ENCODE data around the gene RNASE8. TPM values are rescaled to one million over a fixed set of nuclear protein-coding genes. Genes with fewer than 3 reads are reported as not detected.

Gene RNASE8
- total and polyA plus RNA-seq, 2 of the 8 experiments (the other 6 are each of a cell fraction or from before 2014, with no cell fraction given), result not detected

DNA sequence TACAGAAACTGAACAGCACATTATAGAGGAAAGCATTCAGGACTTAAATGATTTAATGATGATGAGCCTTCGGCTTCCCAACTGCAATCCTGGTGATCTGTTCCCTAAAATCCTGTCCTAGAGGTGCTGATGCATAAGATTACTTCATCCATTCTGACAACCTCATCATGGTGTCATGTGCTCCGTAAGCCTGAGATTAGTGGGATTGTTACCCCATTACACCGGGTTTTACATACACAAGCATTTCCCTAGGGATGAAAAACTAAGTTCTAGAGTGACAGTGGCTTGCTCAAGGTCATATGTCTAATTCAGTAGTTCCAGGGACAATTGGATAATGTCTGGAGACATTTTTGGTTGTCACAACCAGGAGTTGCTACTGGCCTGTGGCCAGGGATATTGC is 20.5 kb upstream of the RNASE8 start:
- no peak overlapping the region for H2AK5ac ChIP-seq (ENCODE audit: low read depth, low read length)
- no peaks in the 10 kb centered on the region for H3K36me3 ChIP-seq (ENCODE audit: control insufficient read depth in 2 of 4, insufficient read depth in 4 of 4, low read length in 3 of 4)
- H4K20me1 ChIP-seq (replicated peaks in 1 of 2; ENCODE audit: control insufficient read depth in 1 of 2, insufficient read depth in 2 of 2, low read length in 2 of 2), result no peaks in the 10 kb centered on the region
- CTCF ChIA-PET (ENCODE audit: partially characterized antibody), result interaction anchor here (1.2 to 8.8 kb wide), 3 partner anchors 14 to 66 kb away, joined by 7 to 152 read pairs (median 8); no protein-coding TSS in a partner anchor
- H3K14ac ChIP-seq (ENCODE audit: insufficient read length), result no peak overlapping the region
- no peak overlapping the region for H3K9ac ChIP-seq (replicated peaks in 1 of 4; ENCODE audit: extremely low read depth in 1 of 4, low read depth in 3 of 4, low read length in 3 of 4)
- no peak overlapping the region for H2BK20ac ChIP-seq (ENCODE audit: low read length)
- no peak overlapping the region for H2BK15ac ChIP-seq (ENCODE audit: low read length)
- H4K8ac ChIP-seq (ENCODE audit: extremely low read depth, insufficient read depth, low read length), result no peak overlapping the region
- peaks cover 2% of the 10 kb centered on the region; the same call in 1 of the 2 replicates for H3K23me2 ChIP-seq (ENCODE audit: low read depth, low read length)
- no peak for DNase-seq (ENCODE audit: low read depth in 1 of 2, low spot score in 2 of 2)
- no peaks in the 10 kb centered on the region for H3K9me3 ChIP-seq (ENCODE audit: insufficient read depth in 2 of 2, low read depth in 1 of 2, low read length in 1 of 2)
- no peak overlapping the region for H3K4me3 ChIP-seq (ENCODE audit: extremely low read depth in 1 of 4, insufficient read depth in 2 of 4, low read depth in 3 of 4, low read length in 4 of 4)
- no peak overlapping the region for H3K4me2 ChIP-seq (ENCODE audit: insufficient read depth in 1 of 2, low read depth in 2 of 2, low read length in 2 of 2)
- no peak overlapping the region for H2BK120ac ChIP-seq (replicated peaks; ENCODE audit: low read depth, low read length)
- no peak overlapping the region for H3K18ac ChIP-seq (ENCODE audit: extremely low read depth, low read length)
- H3K4me1 ChIP-seq (replicated peaks in 1 of 4; ENCODE audit: control insufficient read depth in 3 of 4, insufficient read depth in 4 of 4, low read length in 3 of 4), result peaks cover 8 to 11% (median 10%) of the 10 kb centered on the region in 4 experiments; a peak in 6 of 7 replicates
- H3K79me2 ChIP-seq (ENCODE audit: control insufficient read depth in 1 of 2, insufficient read depth in 2 of 2, low read length in 2 of 2), result no peaks in the 10 kb centered on the region
- H3K79me1 ChIP-seq (ENCODE audit: low read depth, low read length), result no peaks in the 10 kb centered on the region
- TF ChIP-seq, protein P1, sequence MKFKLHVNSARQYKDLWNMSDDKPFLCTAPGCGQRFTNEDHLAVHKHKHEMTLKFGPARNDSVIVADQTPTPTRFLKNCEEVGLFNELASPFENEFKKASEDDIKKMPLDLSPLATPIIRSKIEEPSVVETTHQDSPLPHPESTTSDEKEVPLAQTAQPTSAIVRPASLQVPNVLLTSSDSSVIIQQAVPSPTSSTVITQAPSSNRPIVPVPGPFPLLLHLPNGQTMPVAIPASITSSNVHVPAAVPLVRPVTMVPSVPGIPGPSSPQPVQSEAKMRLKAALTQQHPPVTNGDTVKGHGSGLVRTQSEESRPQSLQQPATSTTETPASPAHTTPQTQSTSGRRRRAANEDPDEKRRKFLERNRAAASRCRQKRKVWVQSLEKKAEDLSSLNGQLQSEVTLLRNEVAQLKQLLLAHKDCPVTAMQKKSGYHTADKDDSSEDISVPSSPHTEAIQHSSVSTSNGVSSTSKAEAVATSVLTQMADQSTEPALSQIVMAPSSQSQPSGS (IDR thresholded peaks at IDR 0.05; ENCODE audit: low read length), result no peak
- no peaks in the 10 kb centered on the region for H3K27me3 ChIP-seq (replicated peaks in 1 of 4; ENCODE audit: control insufficient read depth in 3 of 4, extremely low read depth in 1 of 4, insufficient read depth in 3 of 4, low read length in 3 of 4)
- no peak overlapping the region for H3K4ac ChIP-seq (replicated peaks; ENCODE audit: insufficient read length, low read depth, low read length)
- WGBS, 2 experiments (ENCODE audit: extremely low coverage in 1 of 2, insufficient coverage in 1 of 2, insufficient read length in 1 of 2, insufficient replicate concordance in 2 of 2, low coverage in 1 of 2, low lambda C conversion rate in 2 of 2, missing lambda C conversion rate in 1 of 2), result 86% methylated on average over 3 of the region's 3 CpGs; no CpG with 5 or more reads in 1 of the 2 experiments
- H3K23ac ChIP-seq (ENCODE audit: insufficient read length), result no peak overlapping the region
- H3K56ac ChIP-seq (replicated peaks; ENCODE audit: insufficient read length, low read depth, low read length), result no peak overlapping the region
- H2BK5ac ChIP-seq (ENCODE audit: low read depth, low read length), result no peak overlapping the region
- no peak for FAIRE-seq
- no peak overlapping the region for H3K27ac ChIP-seq (ENCODE audit: low read depth, low read length)
- H4K91ac ChIP-seq (replicated peaks; ENCODE audit: insufficient read length, low read length), result no peak overlapping the region
- no peak overlapping the region for H2BK12ac ChIP-seq (ENCODE audit: low read depth, low read length)
- POLR2A ChIA-PET (ENCODE audit: partially characterized antibody), result no interaction called here
- no peak overlapping the region for H2AFZ ChIP-seq (ENCODE audit: low read length)
- H4K5ac ChIP-seq (ENCODE audit: insufficient read length, low read depth, low read length), result no peak overlapping the region
